ENCODE data around the gene ALOX12B. TPM values are rescaled to one million over a fixed set of nuclear protein-coding genes. Genes with fewer than 3 reads are reported as not detected.

The ALOX12B gene
- polyA plus RNA-seq, 1 donor = 2.8 TPM

DNA sequence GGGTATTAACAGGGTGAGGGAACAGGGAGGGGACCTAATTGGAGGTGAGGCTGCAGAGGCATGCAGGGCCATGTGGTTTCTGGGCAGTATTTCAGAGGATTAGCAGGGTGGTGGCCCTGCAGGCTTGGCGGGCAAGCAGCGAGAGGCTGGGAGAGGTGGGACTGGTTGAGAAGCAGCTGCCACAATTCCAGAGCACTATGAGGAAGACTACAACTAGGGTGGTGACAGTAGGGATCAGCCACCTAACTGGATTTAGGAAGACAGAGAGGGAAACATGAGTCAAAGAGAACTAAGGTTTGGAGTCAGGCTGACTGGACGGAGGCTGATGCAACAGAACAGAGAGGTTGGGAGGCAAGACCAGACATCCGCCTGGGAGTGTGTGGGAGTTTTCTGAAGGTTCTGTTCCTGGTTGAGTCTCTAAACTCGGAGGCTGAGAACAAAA, 18.5 kb upstream of the ALOX12B start:
- no peaks in the 10 kb centered on the region for H3K36me3 ChIP-seq (ENCODE audit: control insufficient read depth, insufficient read depth, low read length)
- no peak overlapping the region for H3K4me3 ChIP-seq (ENCODE audit: low read length)
- H3K9me3 ChIP-seq (ENCODE audit: control insufficient read depth, low read depth, low read length) = no peaks in the 10 kb centered on the region
- no peak overlapping the region for H3K27ac ChIP-seq (ENCODE audit: low read length)
- peaks cover 9% of the 10 kb centered on the region for H3K4me1 ChIP-seq (ENCODE audit: control insufficient read depth, insufficient read depth, low read length)
- DNase-seq = no peak
- H3K27me3 ChIP-seq (ENCODE audit: control insufficient read depth, insufficient read depth, low read length) = peaks cover 34% of the 10 kb centered on the region
- WGBS (ENCODE audit: insufficient coverage, low lambda C conversion rate) = no CpG with 5 or more reads among the region's 5 CpGs

DNA sequence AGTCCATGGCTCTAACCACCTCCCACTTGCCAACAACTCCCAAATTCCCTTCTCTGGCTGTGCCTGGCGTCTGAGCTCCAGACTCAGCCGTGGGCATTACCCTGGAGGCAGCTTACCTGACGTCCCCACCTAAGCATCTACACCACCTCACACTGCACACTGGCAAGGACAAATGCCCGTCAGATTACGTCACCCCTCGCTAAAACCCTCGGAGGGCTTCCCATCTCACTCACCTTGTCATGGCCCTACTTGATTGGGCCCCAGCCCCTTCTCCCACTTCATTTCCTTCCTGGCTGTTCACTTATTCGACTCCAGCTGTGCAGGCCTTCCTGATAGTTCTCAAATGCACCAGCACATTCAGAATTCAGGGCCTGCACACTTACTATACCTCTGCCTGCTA, 17.4 kb upstream of the ALOX12B start:
- no peak for DNase-seq

DNA sequence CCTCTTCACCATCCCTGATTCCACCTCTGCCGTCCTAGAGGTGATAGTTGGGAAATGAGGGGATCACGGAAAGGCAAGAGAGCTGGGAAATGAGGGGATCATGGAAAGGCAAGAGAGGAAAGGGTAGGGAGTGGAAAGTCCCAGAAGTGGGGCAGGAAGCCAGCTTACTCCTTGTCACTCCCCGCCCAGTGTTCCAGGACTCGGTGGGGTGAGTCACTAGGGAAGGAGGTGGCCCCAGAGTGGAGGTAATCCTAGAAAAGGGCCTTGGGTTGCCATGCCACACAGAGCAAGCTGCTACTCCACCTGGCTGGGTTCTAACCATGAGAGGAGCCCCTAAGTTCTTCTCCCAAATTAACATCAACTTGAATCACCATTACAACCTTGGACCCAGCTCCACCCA, 16.0 kb upstream of the ALOX12B start:
- no peaks in the 10 kb centered on the region for H3K36me3 ChIP-seq (ENCODE audit: control insufficient read depth, insufficient read depth, low read length)
- H3K9me3 ChIP-seq (ENCODE audit: control insufficient read depth, low read depth, low read length) = no peaks in the 10 kb centered on the region
- no peak overlapping the region for H3K27ac ChIP-seq (ENCODE audit: low read length)
- no peak overlapping the region for H3K4me3 ChIP-seq (ENCODE audit: low read length)
- no peak for DNase-seq
- peaks cover 11% of the 10 kb centered on the region for H3K27me3 ChIP-seq (ENCODE audit: control insufficient read depth, insufficient read depth, low read length)
- whole genome bisulfite sequencing (ENCODE audit: insufficient coverage, low lambda C conversion rate) = 100% methylated on average over 1 of the region's 4 CpGs
- no peaks in the 10 kb centered on the region for H3K4me1 ChIP-seq (ENCODE audit: control insufficient read depth, insufficient read depth, low read length)

More for the DNA sequence above, 17.4 kb upstream of the ALOX12B start:
- Histone ChIP-seq H3K4me1 (ENCODE audit: control insufficient read depth, insufficient read depth, low read length) (peaks cover 3% of the 10 kb centered on the region), H3K27ac (ENCODE audit: low read length) (no peak overlapping the region), H3K9me3 (ENCODE audit: control insufficient read depth, low read depth, low read length) (no peaks in the 10 kb centered on the region), H3K27me3 (ENCODE audit: control insufficient read depth, insufficient read depth, low read length) (peaks cover 23% of the 10 kb centered on the region), H3K36me3 (ENCODE audit: control insufficient read depth, insufficient read depth, low read length) (no peaks in the 10 kb centered on the region), H3K4me3 (ENCODE audit: low read length) (no peak overlapping the region)
- WGBS (ENCODE audit: insufficient coverage, low lambda C conversion rate) = no CpG with 5 or more reads among the region's 8 CpGs

DNA sequence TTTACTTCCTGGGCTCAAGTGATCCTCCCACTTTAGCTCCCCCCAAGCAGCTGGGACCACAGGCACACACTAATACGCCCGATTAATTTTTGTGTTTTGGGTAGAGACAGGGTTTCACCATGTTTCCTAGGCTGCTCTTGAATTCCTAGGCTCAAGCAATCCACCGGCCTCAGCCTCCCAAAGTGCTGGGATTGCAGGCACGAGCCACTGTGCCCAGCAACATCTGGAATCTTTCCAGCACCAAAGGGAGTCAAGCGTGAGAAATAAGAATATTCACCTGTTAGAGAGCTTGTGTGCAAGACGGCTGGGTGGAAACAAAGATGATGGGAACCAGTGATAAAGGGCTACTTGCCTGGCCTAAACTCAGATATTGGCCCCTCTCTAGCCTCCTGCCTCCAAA, 14.2 kb upstream of the ALOX12B start:
- no peaks in the 10 kb centered on the region for H3K36me3 ChIP-seq (ENCODE audit: control insufficient read depth, insufficient read depth, low read length)
- no peak for DNase-seq
- no peaks in the 10 kb centered on the region for H3K9me3 ChIP-seq (ENCODE audit: control insufficient read depth, low read depth, low read length)
- H3K4me3 ChIP-seq (ENCODE audit: low read length) = no peak overlapping the region
- no peaks in the 10 kb centered on the region for H3K4me1 ChIP-seq (ENCODE audit: control insufficient read depth, insufficient read depth, low read length)
- H3K27ac ChIP-seq (ENCODE audit: low read length) = no peak overlapping the region
- WGBS (ENCODE audit: insufficient coverage, low lambda C conversion rate) = no CpG with 5 or more reads among the region's 6 CpGs
- peaks cover 14% of the 10 kb centered on the region for H3K27me3 ChIP-seq (ENCODE audit: control insufficient read depth, insufficient read depth, low read length)

DNA sequence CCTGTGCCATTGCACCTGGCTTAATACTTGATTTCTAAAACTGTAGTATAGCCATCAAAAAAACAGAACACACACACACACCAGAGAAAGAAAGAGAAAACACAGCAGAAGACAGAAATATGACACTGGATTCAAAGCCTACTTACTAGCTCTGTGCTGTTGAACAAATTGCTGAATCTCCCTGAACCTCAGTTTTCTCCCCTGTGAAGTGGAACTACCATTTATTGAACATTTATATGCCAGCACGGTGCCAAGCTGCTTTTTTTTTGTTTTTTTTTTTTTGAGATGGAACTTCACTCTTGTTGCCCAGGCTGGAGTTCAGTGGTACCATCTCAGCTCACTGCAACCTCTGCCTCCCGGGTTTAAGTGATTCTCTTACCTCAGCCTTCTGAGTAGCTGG, 13.2 kb upstream of the ALOX12B start:
- no peak for DNase-seq
- Histone ChIP-seq H3K4me1 (ENCODE audit: control insufficient read depth, insufficient read depth, low read length) (no peaks in the 10 kb centered on the region), H3K4me3 (ENCODE audit: low read length) (no peak overlapping the region), H3K27me3 (ENCODE audit: control insufficient read depth, insufficient read depth, low read length) (peaks cover 23% of the 10 kb centered on the region), H3K27ac (ENCODE audit: low read length) (no peak overlapping the region), H3K36me3 (ENCODE audit: control insufficient read depth, insufficient read depth, low read length) (no peaks in the 10 kb centered on the region), H3K9me3 (ENCODE audit: control insufficient read depth, low read depth, low read length) (no peaks in the 10 kb centered on the region)
- 100% methylated on average over 1 of the region's 2 CpGs for WGBS (ENCODE audit: insufficient coverage, low lambda C conversion rate)

DNA sequence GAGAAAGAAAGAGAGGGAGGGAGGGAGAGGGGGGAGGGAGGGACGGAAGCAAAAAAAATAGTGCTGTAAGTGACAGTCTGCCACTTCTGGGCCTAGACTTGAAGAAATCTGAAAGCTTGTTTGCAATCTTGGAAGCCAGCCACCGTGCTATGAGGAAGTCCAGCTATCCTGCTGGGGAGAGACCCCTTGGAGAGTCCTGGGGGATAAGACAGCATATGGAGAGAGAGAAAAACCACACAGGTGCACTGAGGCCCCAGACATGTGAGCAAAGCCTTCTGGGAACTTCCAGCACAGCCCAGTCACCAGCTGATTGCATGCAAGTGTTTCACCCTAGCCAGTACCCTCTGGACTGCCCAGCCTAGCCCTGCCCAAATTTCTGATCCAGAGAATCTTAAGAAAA, 12.6 kb upstream of the ALOX12B start:
- WGBS (ENCODE audit: insufficient coverage, low lambda C conversion rate) = 83% methylated on average over 1 of the region's 2 CpGs
- Histone ChIP-seq H3K4me1 (ENCODE audit: control insufficient read depth, insufficient read depth, low read length) (no peaks in the 10 kb centered on the region), H3K27ac (ENCODE audit: low read length) (no peak overlapping the region)

DNA sequence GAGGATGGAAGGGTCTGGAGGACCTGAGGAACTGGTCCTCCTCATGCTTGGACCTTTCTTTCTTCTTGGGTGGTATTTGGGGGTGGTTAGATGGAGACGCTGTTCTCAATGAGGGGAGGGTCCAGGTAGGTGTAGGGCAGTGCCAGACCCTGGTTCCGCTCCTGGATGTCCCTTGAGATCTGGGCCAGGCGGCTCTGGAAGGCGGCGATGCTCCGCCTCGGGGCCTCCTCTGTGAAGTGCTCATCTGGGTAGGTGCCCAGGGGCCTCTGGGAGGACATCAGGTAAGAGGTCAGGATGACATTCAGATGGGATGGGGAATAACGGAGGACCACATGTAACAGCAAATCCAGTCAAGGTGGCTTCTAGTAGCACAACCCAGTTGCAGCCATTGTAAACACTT, 9.0 kb upstream of the ALOX12B start:
- Histone ChIP-seq H3K4me3 (ENCODE audit: low read length) (no peak overlapping the region), H3K27me3 (ENCODE audit: control insufficient read depth, insufficient read depth, low read length) (peaks cover 29% of the 10 kb centered on the region), H3K36me3 (ENCODE audit: control insufficient read depth, insufficient read depth, low read length) (no peaks in the 10 kb centered on the region), H3K9me3 (ENCODE audit: control insufficient read depth, low read depth, low read length) (no peaks in the 10 kb centered on the region), H3K27ac (ENCODE audit: low read length) (no peak overlapping the region), H3K4me1 (ENCODE audit: control insufficient read depth, insufficient read depth, low read length) (no peaks in the 10 kb centered on the region)
- WGBS (ENCODE audit: insufficient coverage, low lambda C conversion rate) = no CpG with 5 or more reads among the region's 8 CpGs
- DNase-seq = no peak

More for the DNA sequence above, 12.6 kb upstream of the ALOX12B start:
- H3K9me3 ChIP-seq (ENCODE audit: control insufficient read depth, low read depth, low read length) = no peaks in the 10 kb centered on the region
- peaks cover 23% of the 10 kb centered on the region for H3K27me3 ChIP-seq (ENCODE audit: control insufficient read depth, insufficient read depth, low read length)
- no peak for DNase-seq
- H3K36me3 ChIP-seq (ENCODE audit: control insufficient read depth, insufficient read depth, low read length) = no peaks in the 10 kb centered on the region
- H3K4me3 ChIP-seq (ENCODE audit: low read length) = no peak overlapping the region

DNA sequence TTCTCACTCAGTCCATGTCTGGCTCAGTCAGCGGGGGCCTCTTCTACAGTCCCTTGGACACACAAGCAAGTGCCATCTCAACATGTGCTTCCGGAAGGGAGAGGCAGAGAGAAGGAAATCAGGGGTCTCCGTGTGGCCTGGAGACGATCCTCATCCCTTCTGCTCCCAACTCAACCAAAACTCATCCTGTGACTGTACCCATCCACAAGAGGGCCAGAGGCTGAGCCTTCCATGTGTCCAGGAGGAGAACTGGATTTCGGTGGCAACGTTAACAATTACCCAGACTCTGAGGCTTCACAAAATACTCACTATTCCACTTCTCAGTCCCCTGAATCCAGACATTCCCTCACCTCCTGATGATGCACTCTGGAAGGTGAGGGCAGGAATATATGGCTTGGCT, 7.8 kb upstream of the ALOX12B start:
- no peaks in the 10 kb centered on the region for H3K4me1 ChIP-seq (ENCODE audit: control insufficient read depth, insufficient read depth, low read length)
- H3K27ac ChIP-seq (ENCODE audit: low read length) = no peak overlapping the region
- no peak overlapping the region for H3K4me3 ChIP-seq (ENCODE audit: low read length)
- no peaks in the 10 kb centered on the region for H3K36me3 ChIP-seq (ENCODE audit: control insufficient read depth, insufficient read depth, low read length)
- WGBS (ENCODE audit: insufficient coverage, low lambda C conversion rate) = no CpG with 5 or more reads among the region's 6 CpGs
- H3K27me3 ChIP-seq (ENCODE audit: control insufficient read depth, insufficient read depth, low read length) = peaks cover 39% of the 10 kb centered on the region
- H3K9me3 ChIP-seq (ENCODE audit: control insufficient read depth, low read depth, low read length) = no peaks in the 10 kb centered on the region
- no peak for DNase-seq

DNA sequence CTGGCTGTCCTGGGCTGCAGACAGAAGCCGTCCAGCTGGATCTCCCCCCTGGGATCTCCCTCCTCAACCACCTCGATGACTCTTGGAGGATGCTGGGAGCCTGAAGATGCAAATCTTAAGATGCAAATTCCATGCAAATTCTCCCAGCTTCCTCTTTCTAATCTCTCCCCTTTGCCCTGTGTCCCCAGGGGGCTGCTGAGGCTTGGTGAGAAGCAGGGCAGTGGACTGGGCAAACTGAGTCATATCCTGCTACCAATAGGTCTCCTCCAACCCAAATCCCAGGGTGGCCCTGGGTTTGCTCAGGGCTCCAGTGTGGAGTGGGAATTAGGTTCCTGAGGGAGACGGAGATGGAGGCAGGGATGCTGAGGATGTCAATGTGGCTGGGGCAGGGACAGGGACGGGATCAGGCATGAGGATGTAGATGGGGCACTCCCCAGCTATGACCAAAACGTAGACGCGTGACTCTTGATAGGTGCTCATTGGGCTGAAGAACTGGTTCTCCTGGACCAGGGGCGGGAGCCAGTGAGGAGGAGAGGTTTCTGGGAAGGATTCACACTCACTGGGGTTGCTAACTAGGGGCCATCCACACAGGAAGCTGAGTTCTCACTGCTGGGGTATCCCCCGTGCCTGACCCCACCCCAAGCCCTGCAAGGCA, 3.6 kb upstream of the ALOX12B start:
- Histone ChIP-seq H3K36me3 (ENCODE audit: control insufficient read depth, insufficient read depth, low read length) (no peaks in the 10 kb centered on the region), H3K27ac (ENCODE audit: low read length) (no peak overlapping the region), H3K4me3 (ENCODE audit: low read length) (no peak overlapping the region), H3K27me3 (ENCODE audit: control insufficient read depth, insufficient read depth, low read length) (peaks cover 51% of the 10 kb centered on the region), H3K4me1 (ENCODE audit: control insufficient read depth, insufficient read depth, low read length) (no peaks in the 10 kb centered on the region), H3K9me3 (ENCODE audit: control insufficient read depth, low read depth, low read length) (no peaks in the 10 kb centered on the region)
- WGBS (ENCODE audit: insufficient coverage, low lambda C conversion rate) = no CpG with 5 or more reads among the region's 9 CpGs
- DNase-seq = no peak

DNA sequence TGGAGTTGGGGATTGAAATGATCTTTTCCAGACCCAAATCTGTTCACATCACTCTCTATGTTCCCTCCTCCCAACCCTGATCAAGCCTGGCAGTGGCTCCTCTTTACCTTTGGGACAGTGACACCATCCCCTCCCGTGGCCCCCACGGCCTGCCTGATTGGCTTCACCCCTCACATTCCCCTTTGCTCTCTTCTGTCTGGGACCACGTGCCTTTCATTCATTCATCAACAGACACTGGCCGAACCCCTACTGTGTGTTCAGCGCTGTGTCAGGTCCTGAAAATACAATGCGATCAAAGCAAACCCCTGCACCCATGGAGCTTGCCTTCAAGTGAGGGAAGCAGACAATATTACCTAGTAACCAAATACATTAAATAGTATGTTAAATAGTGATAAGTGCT, 2.2 kb upstream of the ALOX12B start:
- Histone ChIP-seq H3K9me3 (ENCODE audit: control insufficient read depth, low read depth, low read length) (no peaks in the 10 kb centered on the region), H3K27me3 (ENCODE audit: control insufficient read depth, insufficient read depth, low read length) (peaks cover 43% of the 10 kb centered on the region), H3K36me3 (ENCODE audit: control insufficient read depth, insufficient read depth, low read length) (no peaks in the 10 kb centered on the region), H3K4me3 (ENCODE audit: low read length) (no peak overlapping the region), H3K4me1 (ENCODE audit: control insufficient read depth, insufficient read depth, low read length) (no peaks in the 10 kb centered on the region), H3K27ac (ENCODE audit: low read length) (no peak overlapping the region)
- WGBS (ENCODE audit: insufficient coverage, low lambda C conversion rate) = no CpG with 5 or more reads among the region's 6 CpGs
- no peak for DNase-seq

DNA sequence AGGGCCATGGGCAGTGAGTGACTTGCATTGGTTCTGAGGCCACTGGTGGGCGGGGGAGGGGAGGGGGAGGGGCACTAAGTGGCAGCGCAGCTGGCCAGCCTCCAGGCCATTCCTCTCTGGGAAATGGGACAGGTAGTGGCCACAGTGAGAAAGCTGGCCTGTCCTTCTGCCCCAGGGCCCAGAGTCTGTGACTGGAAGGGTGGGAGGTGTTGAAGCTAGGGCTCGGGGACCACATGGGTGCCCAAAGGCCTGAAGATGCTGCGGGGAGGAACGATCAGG, 375 bp upstream of the ALOX12B start:
- H3K4me1 ChIP-seq (ENCODE audit: control insufficient read depth, insufficient read depth, low read length) = no peaks in the 10 kb centered on the region
- H3K27ac ChIP-seq (ENCODE audit: low read length) = no peak overlapping the region
- H3K27me3 ChIP-seq (ENCODE audit: control insufficient read depth, insufficient read depth, low read length) = peaks cover 39% of the 10 kb centered on the region
- no peak overlapping the region for H3K4me3 ChIP-seq (ENCODE audit: low read length)
- WGBS (ENCODE audit: insufficient coverage, low lambda C conversion rate) = no CpG with 5 or more reads among the region's 5 CpGs
- no peaks in the 10 kb centered on the region for H3K36me3 ChIP-seq (ENCODE audit: control insufficient read depth, insufficient read depth, low read length)
- no peaks in the 10 kb centered on the region for H3K9me3 ChIP-seq (ENCODE audit: control insufficient read depth, low read depth, low read length)
- no peak for DNase-seq

Measured in large intestine (tissue), 3 donors.